ENCODE data around the gene EPHB2. TPM values are rescaled to one million over a fixed set of nuclear protein-coding genes. Genes with fewer than 3 reads are reported as not detected.

The EPHB2 gene
- total and polyA plus RNA-seq, 2 of the 13 experiments (the other 11 are each of a cell fraction or from before 2014, with no cell fraction given) = 0.03 to 0.11 TPM

- in situ Hi-C loops (cut with HindIII; ENCODE audit: extremely low pct_ligation_motif_present, low pct_unique_long_range_greater_than_20kb) (loop anchor here (25.0 kb wide), 1 partner anchor 177 kb away; no protein-coding TSS in a partner anchor), intact Hi-C loops (cut with micrococcal nuclease; ENCODE audit: unreplicated experiment) (loop anchor here (1.0 kb wide), 1 partner anchor 220 kb away; no protein-coding TSS in a partner anchor)
- no TSS peak for BruUV-seq (replicated peaks)
- H3K9me3 ChIP-seq (ENCODE audit: low read length) = no peaks in the 10 kb centered on the region
- ATAC-seq (peak; percentile 25; the same call in 2 of the 3 replicates), FAIRE-seq (no peak), DNase-seq (ENCODE audit: low spot score) (no peak)
- peak overlapping the region in 2 of 3 experiments; percentile 41 to 48; a peak in 4 of 6 replicates for H3K4me3 ChIP-seq (replicated peaks in 1 of 3; ENCODE audit: insufficient read depth in 1 of 3, low read depth in 2 of 3, low read length in 3 of 3)
- peak overlapping the region; percentile 47 for H3K4me2 ChIP-seq (ENCODE audit: low read depth, low read length)
- H2AFZ ChIP-seq (ENCODE audit: low read length) = no peak overlapping the region
- ChIA-PET POLR2A (no interaction called here), CTCF (ENCODE audit: low intra/inter-chr PET ratio, low total read pairs) (no interaction called here)
- peaks cover 11 to 45% of the 10 kb centered on the region in 2 experiments for H3K27me3 ChIP-seq (ENCODE audit: control insufficient read depth in 1 of 2, insufficient read depth in 2 of 2, low read length in 2 of 2)
- no peaks in the 10 kb centered on the region for H3K36me3 ChIP-seq (replicated peaks in 1 of 2; ENCODE audit: control insufficient read depth in 1 of 2, insufficient read depth in 2 of 2, low read length in 2 of 2)
- 11% methylated on average over 23 of the region's 50 CpGs for WGBS (ENCODE audit: low lambda C conversion rate)
- H3K4me1 ChIP-seq (ENCODE audit: insufficient read depth, low read length) = no peaks in the 10 kb centered on the region
- no peaks in the 10 kb centered on the region for H4K20me1 ChIP-seq (ENCODE audit: insufficient read depth, low read length)
- TF ChIP-seq PRDM10 (CRISPR knock-in tag; IDR thresholded peaks at IDR 0.05; ENCODE audit: low read depth) (peak; percentile 95), BHLHE40 (IDR thresholded peaks at IDR 0.05; ENCODE audit: low read length) (peak; percentile 45; the same call in 1 of the 2 replicates)
- TF ChIP-seq, protein P1, sequence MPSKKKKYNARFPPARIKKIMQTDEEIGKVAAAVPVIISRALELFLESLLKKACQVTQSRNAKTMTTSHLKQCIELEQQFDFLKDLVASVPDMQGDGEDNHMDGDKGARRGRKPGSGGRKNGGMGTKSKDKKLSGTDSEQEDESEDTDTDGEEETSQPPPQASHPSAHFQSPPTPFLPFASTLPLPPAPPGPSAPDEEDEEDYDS (CRISPR knock-in tag; IDR thresholded peaks at IDR 0.05) = no peak
- no peak overlapping the region for H3K9ac ChIP-seq (ENCODE audit: insufficient read depth, low read depth, low read length)
- no peaks in the 10 kb centered on the region for H3K79me2 ChIP-seq (ENCODE audit: insufficient read depth, low read length)
- no peak overlapping the region for H3K27ac ChIP-seq (ENCODE audit: extremely low read length, insufficient read depth, low read length)
These were observed 543 bp upstream of the EPHB2 start for GRCh38 chr1:22709891-22710700.

Measured in HepG2 (cell line).